Astrocyte (in vitro differentiated cells and primary cell): ENCODE results near the gene MYO15A.

Source experiments
- EZH2 ChIP-seq: IDR thresholded peaks from 2 replicates; pipeline ENCODE4 v1.6.1; 2012; ENCODE audit warnings: mild to moderate bottlenecking, low read length, inconsistent platforms; ENCODE audit not compliant: insufficient read depth
- TF ChIP-seq, protein P1 (sequence below): IDR thresholded peaks from 2 replicates; pipeline ENCODE4 v1.5.1; 2011; ENCODE audit warnings: low read depth, mild to moderate bottlenecking, inconsistent platforms, low read length, moderate library complexity; ENCODE audit not compliant: insufficient read depth

DNA sequence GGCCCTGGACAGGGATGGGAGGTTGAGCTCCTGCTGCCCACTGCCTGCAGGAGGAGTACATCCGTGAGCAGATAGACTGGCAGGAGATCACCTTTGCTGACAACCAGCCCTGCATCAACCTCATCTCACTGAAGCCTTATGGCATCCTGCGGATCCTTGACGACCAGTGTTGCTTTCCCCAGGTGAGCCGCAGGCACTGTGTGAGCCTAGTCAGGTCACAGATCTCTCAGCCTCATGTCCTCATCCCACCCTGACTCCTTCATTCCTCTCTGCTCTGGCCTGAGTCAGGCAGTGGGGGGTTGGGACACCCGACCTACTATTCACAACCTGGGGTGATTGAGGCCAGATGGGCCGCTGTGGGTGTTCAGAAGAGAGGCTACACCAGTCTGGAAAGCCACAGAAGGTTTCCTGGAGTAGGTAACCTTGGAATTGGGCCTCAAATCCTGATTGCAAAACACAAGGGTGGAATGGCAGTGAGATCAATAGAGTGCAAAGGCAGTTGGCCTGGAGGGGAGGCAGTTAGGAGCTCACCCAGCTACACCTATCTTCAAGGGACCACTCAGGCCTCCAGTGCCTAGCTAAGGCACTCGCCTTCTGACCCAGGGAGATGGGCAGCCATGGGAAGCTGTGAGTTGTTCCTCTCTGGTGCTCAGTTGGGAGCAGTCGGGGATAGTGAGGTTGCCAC is 29.7 kb downstream of the MYO15A start:
- TF ChIP-seq, protein P1, sequence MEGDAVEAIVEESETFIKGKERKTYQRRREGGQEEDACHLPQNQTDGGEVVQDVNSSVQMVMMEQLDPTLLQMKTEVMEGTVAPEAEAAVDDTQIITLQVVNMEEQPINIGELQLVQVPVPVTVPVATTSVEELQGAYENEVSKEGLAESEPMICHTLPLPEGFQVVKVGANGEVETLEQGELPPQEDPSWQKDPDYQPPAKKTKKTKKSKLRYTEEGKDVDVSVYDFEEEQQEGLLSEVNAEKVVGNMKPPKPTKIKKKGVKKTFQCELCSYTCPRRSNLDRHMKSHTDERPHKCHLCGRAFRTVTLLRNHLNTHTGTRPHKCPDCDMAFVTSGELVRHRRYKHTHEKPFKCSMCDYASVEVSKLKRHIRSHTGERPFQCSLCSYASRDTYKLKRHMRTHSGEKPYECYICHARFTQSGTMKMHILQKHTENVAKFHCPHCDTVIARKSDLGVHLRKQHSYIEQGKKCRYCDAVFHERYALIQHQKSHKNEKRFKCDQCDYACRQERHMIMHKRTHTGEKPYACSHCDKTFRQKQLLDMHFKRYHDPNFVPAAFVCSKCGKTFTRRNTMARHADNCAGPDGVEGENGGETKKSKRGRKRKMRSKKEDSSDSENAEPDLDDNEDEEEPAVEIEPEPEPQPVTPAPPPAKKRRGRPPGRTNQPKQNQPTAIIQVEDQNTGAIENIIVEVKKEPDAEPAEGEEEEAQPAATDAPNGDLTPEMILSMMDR = no peak
- no peak for TF ChIP-seq EZH2
